Measurements from ENCODE around the gene GPALPP1.

Gene GPALPP1

GRCh38 chr13:45016792-45017425 is 27.6 kb downstream of the GPALPP1 start:
- no peak for TF ChIP-seq REST (IDR thresholded peaks at IDR 0.05; ENCODE audit: insufficient read depth in 1 of 2, low read depth in 2 of 2, low read length in 2 of 2)
- no peak for TF ChIP-seq FOXP2 (optimal IDR thresholded peaks at IDR 0.05; ENCODE audit: borderline replicate concordance, extremely low read depth, extremely low read length, insufficient read depth)

- TF ChIP-seq FOXP2 (optimal IDR thresholded peaks at IDR 0.05; ENCODE audit: borderline replicate concordance, extremely low read depth, extremely low read length, insufficient read depth) (no peak), TAF1 (IDR thresholded peaks at IDR 0.05; ENCODE audit: borderline replicate concordance, insufficient read depth, low read length) (no peak), REST (IDR thresholded peaks at IDR 0.05; ENCODE audit: insufficient read depth in 1 of 2, low read depth in 2 of 2, low read length in 2 of 2) (no peak), POLR2AphosphoS5 (IDR thresholded peaks at IDR 0.05; ENCODE audit: low read depth, low read length) (no peak), SIN3A (IDR thresholded peaks at IDR 0.05; ENCODE audit: borderline replicate concordance, insufficient read depth, low read length) (no peak)
Measured at GRCh38 chr13:45021250-45021649, 31.9 kb downstream of the GPALPP1 start.

- no peak for TF ChIP-seq TAF1 (IDR thresholded peaks at IDR 0.05; ENCODE audit: borderline replicate concordance, insufficient read depth, low read length)
- TF ChIP-seq SIN3A (IDR thresholded peaks at IDR 0.05; ENCODE audit: borderline replicate concordance, insufficient read depth, low read length) = no peak
Measured at GRCh38 chr13:45024847-45025246, 35.5 kb downstream of the GPALPP1 start.

GRCh38 chr13:45034342-45034741 is 45.0 kb downstream of the GPALPP1 start:
- TF ChIP-seq SIN3A (IDR thresholded peaks at IDR 0.05; ENCODE audit: borderline replicate concordance, insufficient read depth, low read length) = no peak
- TF ChIP-seq TAF1 (IDR thresholded peaks at IDR 0.05; ENCODE audit: borderline replicate concordance, insufficient read depth, low read length) = no peak
- TF ChIP-seq FOXP2 (optimal IDR thresholded peaks at IDR 0.05; ENCODE audit: borderline replicate concordance, extremely low read depth, extremely low read length, insufficient read depth) = no peak
- TF ChIP-seq REST (IDR thresholded peaks at IDR 0.05; ENCODE audit: insufficient read depth in 1 of 2, low read depth in 2 of 2, low read length in 2 of 2) = no peak
- TF ChIP-seq POLR2AphosphoS5 (IDR thresholded peaks at IDR 0.05; ENCODE audit: low read depth, low read length) = no peak

GRCh38 chr13:45036206-45036605 is 46.9 kb downstream of the GPALPP1 start:
- TF ChIP-seq REST (IDR thresholded peaks at IDR 0.05; ENCODE audit: insufficient read depth in 1 of 2, low read depth in 2 of 2, low read length in 2 of 2) (no peak), TAF1 (IDR thresholded peaks at IDR 0.05; ENCODE audit: borderline replicate concordance, insufficient read depth, low read length) (no peak), SIN3A (IDR thresholded peaks at IDR 0.05; ENCODE audit: borderline replicate concordance, insufficient read depth, low read length) (no peak), FOXP2 (optimal IDR thresholded peaks at IDR 0.05; ENCODE audit: borderline replicate concordance, extremely low read depth, extremely low read length, insufficient read depth) (no peak), POLR2AphosphoS5 (IDR thresholded peaks at IDR 0.05; ENCODE audit: low read depth, low read length) (no peak)
